IMR-90 (cell line): ENCODE data around the gene RCBTB2. TPM values are rescaled to one million over a fixed set of nuclear protein-coding genes. Genes with fewer than 3 reads are reported as not detected.

Experiments used
- ATAC-seq: fragments of 200-7000 bp; cut with Tn5 transposase; 2 replicates; pipeline ENCODE4 v1.9.1; 2020; ENCODE audit warnings: low read depth, mild to moderate bottlenecking, moderate library complexity
- BruUV-seq: library from RNA; stranded (reverse); fragments of 400-500 nt; replicated peaks from 2 replicates; lab custom pipeline; 2021; lab: Mats Ljungman, UMichigan
- CTCF ChIA-PET: fragments of 300-600 bp; formaldehyde crosslinking; extraction: SDS; loops from one replicate; lab custom pipeline; 2021; ENCODE audit warnings: antibody characterized with exemption; lab: Yijun Ruan, JAX
- POLR2A ChIA-PET: fragments of 300-600 bp; sonication (Branson Sonifier 250); formaldehyde crosslinking; loops from one replicate; lab custom pipeline; 2022; ENCODE audit warnings: antibody characterized with exemption; ENCODE audit not compliant: unreplicated experiment; lab: Charles Lee
- DNase-seq: peaks from one replicate; pipeline ENCODE4 v3.0.0; 2013
- H2AFZ ChIP-seq: replicated peaks from 2 replicates; pipeline ENCODE3; 2013; ENCODE audit warnings: low read length, mild to moderate bottlenecking; ENCODE audit not compliant: poor library complexity
- H2AK5ac ChIP-seq: 2 replicates; pipeline ENCODE4 v1.6.1; 2013; ENCODE audit warnings: low read depth, low read length, inconsistent platforms
- H2AK9ac ChIP-seq: replicated peaks from 2 replicates; pipeline ENCODE3; 2013; ENCODE audit warnings: mild to moderate bottlenecking, low read depth, low read length, moderate library complexity; ENCODE audit not compliant: poor library complexity
- H2BK120ac ChIP-seq: 2 replicates; pipeline ENCODE4 v1.6.1; 2013; ENCODE audit warnings: low read depth, low read length, inconsistent platforms
- H2BK15ac ChIP-seq: 3 replicates; pipeline ENCODE4 v1.6.1; 2013; ENCODE audit warnings: low read depth, low read length, inconsistent platforms
- H2BK20ac ChIP-seq: 2 replicates; pipeline ENCODE4 v1.6.1; 2013; ENCODE audit warnings: low read depth, mild to moderate bottlenecking, inconsistent platforms, low read length, moderate library complexity
- H2BK5ac ChIP-seq: 2 replicates; pipeline ENCODE4 v1.6.1; 2013; ENCODE audit warnings: mild to moderate bottlenecking, low read depth, low read length, inconsistent platforms; ENCODE audit not compliant: poor library complexity, severe bottlenecking
- H3K14ac ChIP-seq: replicated peaks from 2 replicates; pipeline ENCODE4 v1.6.1; 2013; ENCODE audit warnings: low read depth, low read length, inconsistent platforms
- H3K18ac ChIP-seq: 2 replicates; pipeline ENCODE4 v1.6.1; 2013; ENCODE audit warnings: low read depth, low read length, control low read depth
- H3K23ac ChIP-seq: 2 replicates; pipeline ENCODE4 v1.6.1; 2013; ENCODE audit warnings: low read depth, low read length, inconsistent platforms
- H3K27ac ChIP-seq: 2 replicates; pipeline ENCODE4 v1.5.1; 2013; ENCODE audit warnings: mild to moderate bottlenecking, control low read depth, low read length; ENCODE audit not compliant: insufficient read depth
- H3K27me3 ChIP-seq: 2 replicates; pipeline ENCODE4 v1.6.1; 2013; ENCODE audit warnings: low read length; ENCODE audit not compliant: control insufficient read depth, insufficient read depth
- H3K36me3 ChIP-seq: 2 replicates; pipeline ENCODE4 v1.6.1; 2013; ENCODE audit warnings: low read length, mixed read lengths; ENCODE audit not compliant: control insufficient read depth, insufficient read depth
- H3K4ac ChIP-seq: 2 replicates; pipeline ENCODE4 v1.6.1; 2013; ENCODE audit warnings: low read depth, low read length, inconsistent platforms
- H3K4me1 ChIP-seq: 2 replicates; pipeline ENCODE4 v1.6.1; 2013; ENCODE audit warnings: low read length, mixed read lengths; ENCODE audit not compliant: control insufficient read depth, insufficient read depth
- H3K4me2 ChIP-seq: 2 replicates; pipeline ENCODE4 v1.6.1; 2013; ENCODE audit warnings: low read depth, mild to moderate bottlenecking, control low read depth, low read length, moderate library complexity
- H3K4me3 ChIP-seq: 2 replicates; pipeline ENCODE4 v1.5.1; 2013; ENCODE audit warnings: low read depth, mild to moderate bottlenecking, control low read depth, low read length, moderate library complexity; ENCODE audit not compliant: insufficient read depth
- H3K56ac ChIP-seq: 2 replicates; pipeline ENCODE4 v1.6.1; 2013; ENCODE audit warnings: low read length, inconsistent platforms; ENCODE audit not compliant: insufficient read depth; ENCODE audit errors: extremely low read depth
- H3K79me1 ChIP-seq, 2 experiments: 2 replicates each; pipeline ENCODE4 v1.6.1; 2013; ENCODE audit warnings: low read length in 2 of 2, inconsistent platforms in 1 of 2, low read depth in 1 of 2
- H3K9ac ChIP-seq: 2 replicates; pipeline ENCODE4 v1.6.1; 2013; ENCODE audit warnings: low read depth, low read length, control low read depth
- H3K9me1 ChIP-seq: 2 replicates; pipeline ENCODE4 v1.6.1; 2013; ENCODE audit warnings: low read length, inconsistent platforms; ENCODE audit not compliant: insufficient read depth
- H3K9me3 ChIP-seq: 2 replicates; pipeline ENCODE4 v1.6.1; 2013; ENCODE audit warnings: low read length; ENCODE audit not compliant: control insufficient read depth, insufficient read depth
- H4K20me1 ChIP-seq: 2 replicates; pipeline ENCODE4 v1.6.1; 2013; ENCODE audit warnings: low read length, inconsistent platforms; ENCODE audit not compliant: insufficient read depth
- H4K5ac ChIP-seq: 2 replicates; pipeline ENCODE4 v1.6.1; 2013; ENCODE audit warnings: mild to moderate bottlenecking, low read depth, low read length, control low read depth
- H4K8ac ChIP-seq, 2 experiments: 2 replicates each; pipeline ENCODE4 v1.6.1; 2013; ENCODE audit warnings: low read depth in 2 of 2, low read length in 2 of 2, control low read depth in 1 of 2, inconsistent platforms in 1 of 2
- H4K91ac ChIP-seq: 2 replicates; pipeline ENCODE4 v1.6.1; 2013; ENCODE audit warnings: low read depth, low read length, inconsistent platforms; ENCODE audit not compliant: insufficient read depth
- BHLHE40 ChIP-seq: fragments of 150-350 bp; IDR thresholded peaks from 2 replicates; pipeline ENCODE4 v1.6.1; 2016; ENCODE audit warnings: mild to moderate bottlenecking, low read depth, low read length
- CEBPB ChIP-seq: IDR thresholded peaks from 2 replicates; pipeline ENCODE4 v1.6.1; 2012; ENCODE audit warnings: low read depth, low read length, improper control_type of control experiment
- CHD1 ChIP-seq: IDR thresholded peaks from 2 replicates; pipeline ENCODE4 v1.6.1; 2012; ENCODE audit warnings: low read depth, low read length, improper control_type of control experiment
- FOS ChIP-seq: fragments of 150-350 bp; IDR thresholded peaks from 2 replicates; pipeline ENCODE4 v1.6.1; 2016; ENCODE audit warnings: low read depth, low read length
- MAFK ChIP-seq: IDR thresholded peaks from 2 replicates; pipeline ENCODE4 v1.6.1; 2012; ENCODE audit warnings: low read depth, low read length, improper control_type of control experiment
- MAZ ChIP-seq: IDR thresholded peaks from 2 replicates; pipeline ENCODE4 v1.6.1; 2012; ENCODE audit warnings: low read depth, mild to moderate bottlenecking, low read length, improper control_type of control experiment, moderate library complexity, borderline replicate concordance
- MXI1 ChIP-seq: IDR thresholded peaks from 2 replicates; pipeline ENCODE4 v1.6.1; 2012; ENCODE audit warnings: low read depth, mild to moderate bottlenecking, low read length, moderate library complexity, borderline replicate concordance
- NFE2L2 ChIP-seq: fragments of 150-350 bp; IDR thresholded peaks from 2 replicates; pipeline ENCODE4 v1.6.1; 2016; ENCODE audit warnings: low read depth, mild to moderate bottlenecking, low read length
- POLR2A ChIP-seq: IDR thresholded peaks from 2 replicates; pipeline ENCODE4 v1.6.1; 2012; ENCODE audit warnings: mild to moderate bottlenecking, low read depth, low read length
- RAD21 ChIP-seq: IDR thresholded peaks from 2 replicates; pipeline ENCODE4 v1.6.1; 2012; ENCODE audit warnings: low read length, improper control_type of control experiment
- RCOR1 ChIP-seq: IDR thresholded peaks from 2 replicates; pipeline ENCODE4 v1.6.1; 2012; ENCODE audit warnings: mild to moderate bottlenecking, low read length, improper control_type of control experiment; ENCODE audit not compliant: insufficient replicate concordance
- RFX5 ChIP-seq: IDR thresholded peaks from 2 replicates; pipeline ENCODE4 v1.8.0; 2012; ENCODE audit warnings: low read depth, mild to moderate bottlenecking, low read length, moderate library complexity
- SMC3 ChIP-seq: fragments of 150-350 bp; IDR thresholded peaks from 2 replicates; pipeline ENCODE4 v1.6.1; 2016; ENCODE audit warnings: low read depth, mild to moderate bottlenecking, antibody characterized with exemption, low read length, moderate library complexity
- WGBS, 2 experiments: methylation state at CpG; one replicate each; pipeline versions ENCODE4 v1.1.5 to v1.1.7; 2013; ENCODE audit warnings: missing lambda C conversion rate in 2 of 2; ENCODE audit not compliant: insufficient read length in 1 of 2; ENCODE audit errors: extremely low coverage in 2 of 2; 5-methylcytosine and 5-hydroxymethylcytosine counted together
- dilution Hi-C: fragments of 300-500 bp; cut with HindIII; formaldehyde crosslinking; loops from one replicate; pipeline ENCODE4 v1.14.3; 2018; ENCODE audit warnings: low sequenced_read_pairs; ENCODE audit not compliant: unreplicated experiment
- in situ Hi-C: fragments of 300-500 bp; cut with MboI; formaldehyde crosslinking; loops from 3 replicates; pipeline ENCODE4 v1.14.3; 2019; ENCODE audit warnings: low sequenced_read_pairs, inconsistent platforms, mixed read lengths
- intact Hi-C: fragments of 100-400 bp; cut with micrococcal nuclease; formaldehyde crosslinking; loops from 2 replicates; pipeline ENCODE4 v1.10.0; 2022
- polyA plus RNA-seq, 3 experiments: library from polyadenylated mRNA; depleted of rRNA; stranded (reverse); fragments of >200 nt; gene quantifications; 2 replicates each; pipeline ENCODE4 v1.2.3, GENCODE V29; 2012; ENCODE audit warnings: low replicate concordance in 1 of 3
- total RNA-seq: library from RNA; depleted of rRNA; stranded (reverse); fragments of >200 nt; gene quantifications from 2 replicates; pipeline ENCODE4 v1.2.3, GENCODE V29; 2012
- TF ChIP-seq, protein P1 (sequence below): fragments of 150-350 bp; IDR thresholded peaks from 2 replicates; pipeline ENCODE4 v1.6.1; 2016; ENCODE audit warnings: low read depth, mild to moderate bottlenecking, low read length, moderate library complexity, borderline replicate concordance
- TF ChIP-seq, protein P2 (sequence below): fragments of 150-350 bp; IDR thresholded peaks from 2 replicates; pipeline ENCODE4 v1.6.1; 2017; ENCODE audit warnings: mild to moderate bottlenecking, antibody characterized with exemption, low read length, low read depth
- TF ChIP-seq, protein P3 (sequence below): conservative IDR thresholded peaks from 2 replicates; pipeline ENCODE4 v1.5.1; 2012; ENCODE audit warnings: mild to moderate bottlenecking, low read depth, low read length, improper control_type of control experiment

The RCBTB2 gene
- total and polyA plus RNA-seq, 2 of the 4 experiments (the other 2 are of a cell fraction), result 4.0 to 5.2 TPM

DNA sequence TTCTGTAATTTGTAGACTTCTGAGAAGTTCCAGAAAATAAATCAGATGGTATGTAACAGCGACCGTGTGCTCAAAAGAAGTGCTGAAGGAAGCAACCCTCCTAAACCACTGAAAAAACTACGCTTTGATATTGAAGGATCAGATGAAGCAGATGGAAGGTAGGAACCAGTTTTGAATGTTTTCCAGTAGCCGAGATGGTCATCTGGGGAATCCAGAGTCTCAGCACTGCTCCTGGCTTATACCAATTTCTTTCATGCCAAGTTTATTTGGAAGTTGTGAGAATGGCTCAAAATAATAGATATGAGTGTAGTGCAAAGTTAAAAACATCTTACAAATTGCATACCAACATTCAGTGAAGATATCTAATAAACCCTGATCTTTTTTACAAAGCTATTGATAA, 56.2 kb downstream of the RCBTB2 start:
- Histone ChIP-seq H2BK15ac (no peak overlapping the region), H4K5ac (no peak overlapping the region), H2AFZ (no peak overlapping the region), H3K36me3 (peaks cover 7% of the 10 kb centered on the region), H4K20me1 (no peaks in the 10 kb centered on the region), H3K56ac (no peak overlapping the region), H3K9me3 (no peaks in the 10 kb centered on the region), H3K79me1 (no peaks in the 10 kb centered on the region), H4K91ac (no peak overlapping the region), H3K4me2 (no peak overlapping the region), H2AK5ac (no peak overlapping the region), H2BK20ac (no peak overlapping the region), H3K4ac (no peak overlapping the region), H2AK9ac (no peak overlapping the region), H3K27ac (no peak overlapping the region), H3K18ac (no peak overlapping the region), H2BK5ac (no peak overlapping the region), H3K23ac (no peak overlapping the region), H2BK120ac (no peak overlapping the region), H3K4me3 (no peak overlapping the region), H3K14ac (no peak overlapping the region), H3K4me1 (peaks cover 3% of the 10 kb centered on the region), H3K27me3 (no peaks in the 10 kb centered on the region), H3K9ac (no peak overlapping the region), H4K8ac (no peak overlapping the region), H3K9me1 (no peaks in the 10 kb centered on the region)
- intact Hi-C loops, result no loop called here
- ATAC-seq (no peak), DNase-seq (no peak)
- CTCF ChIA-PET, result no interaction called here
- no TSS peak for BruUV-seq
- TF ChIP-seq MAZ, result no peak
- TF ChIP-seq CEBPB, result no peak
- TF ChIP-seq, protein P1, sequence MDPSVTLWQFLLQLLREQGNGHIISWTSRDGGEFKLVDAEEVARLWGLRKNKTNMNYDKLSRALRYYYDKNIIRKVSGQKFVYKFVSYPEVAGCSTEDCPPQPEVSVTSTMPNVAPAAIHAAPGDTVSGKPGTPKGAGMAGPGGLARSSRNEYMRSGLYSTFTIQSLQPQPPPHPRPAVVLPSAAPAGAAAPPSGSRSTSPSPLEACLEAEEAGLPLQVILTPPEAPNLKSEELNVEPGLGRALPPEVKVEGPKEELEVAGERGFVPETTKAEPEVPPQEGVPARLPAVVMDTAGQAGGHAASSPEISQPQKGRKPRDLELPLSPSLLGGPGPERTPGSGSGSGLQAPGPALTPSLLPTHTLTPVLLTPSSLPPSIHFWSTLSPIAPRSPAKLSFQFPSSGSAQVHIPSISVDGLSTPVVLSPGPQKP, result no peak
- TF ChIP-seq MXI1, result no peak
- no peak for TF ChIP-seq POLR2A
- TF ChIP-seq MAFK, result no peak
- TF ChIP-seq, protein P2, sequence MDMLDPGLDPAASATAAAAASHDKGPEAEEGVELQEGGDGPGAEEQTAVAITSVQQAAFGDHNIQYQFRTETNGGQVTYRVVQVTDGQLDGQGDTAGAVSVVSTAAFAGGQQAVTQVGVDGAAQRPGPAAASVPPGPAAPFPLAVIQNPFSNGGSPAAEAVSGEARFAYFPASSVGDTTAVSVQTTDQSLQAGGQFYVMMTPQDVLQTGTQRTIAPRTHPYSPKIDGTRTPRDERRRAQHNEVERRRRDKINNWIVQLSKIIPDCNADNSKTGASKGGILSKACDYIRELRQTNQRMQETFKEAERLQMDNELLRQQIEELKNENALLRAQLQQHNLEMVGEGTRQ, result no peak
- TF ChIP-seq FOS, result no peak
- no peak for TF ChIP-seq SMC3
- no peak for TF ChIP-seq RCOR1
- TF ChIP-seq RAD21, result no peak
- TF ChIP-seq NFE2L2, result no peak
- no peak for TF ChIP-seq BHLHE40
- TF ChIP-seq, protein P3, sequence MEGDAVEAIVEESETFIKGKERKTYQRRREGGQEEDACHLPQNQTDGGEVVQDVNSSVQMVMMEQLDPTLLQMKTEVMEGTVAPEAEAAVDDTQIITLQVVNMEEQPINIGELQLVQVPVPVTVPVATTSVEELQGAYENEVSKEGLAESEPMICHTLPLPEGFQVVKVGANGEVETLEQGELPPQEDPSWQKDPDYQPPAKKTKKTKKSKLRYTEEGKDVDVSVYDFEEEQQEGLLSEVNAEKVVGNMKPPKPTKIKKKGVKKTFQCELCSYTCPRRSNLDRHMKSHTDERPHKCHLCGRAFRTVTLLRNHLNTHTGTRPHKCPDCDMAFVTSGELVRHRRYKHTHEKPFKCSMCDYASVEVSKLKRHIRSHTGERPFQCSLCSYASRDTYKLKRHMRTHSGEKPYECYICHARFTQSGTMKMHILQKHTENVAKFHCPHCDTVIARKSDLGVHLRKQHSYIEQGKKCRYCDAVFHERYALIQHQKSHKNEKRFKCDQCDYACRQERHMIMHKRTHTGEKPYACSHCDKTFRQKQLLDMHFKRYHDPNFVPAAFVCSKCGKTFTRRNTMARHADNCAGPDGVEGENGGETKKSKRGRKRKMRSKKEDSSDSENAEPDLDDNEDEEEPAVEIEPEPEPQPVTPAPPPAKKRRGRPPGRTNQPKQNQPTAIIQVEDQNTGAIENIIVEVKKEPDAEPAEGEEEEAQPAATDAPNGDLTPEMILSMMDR, result no peak
- no peak for TF ChIP-seq RFX5
- no peak for TF ChIP-seq CHD1
- POLR2A ChIA-PET, result no interaction called here
- in situ Hi-C loops, result no loop called here
- dilution Hi-C loops, result no loop called here
- WGBS, 2 experiments, result no CpG with 5 or more reads among the region's 4 CpGs
